NOMO-1 (cell line): ENCODE data around the gene SLC6A8.
"Not testable (repeated sequence)": the region's sequence is repeated elsewhere in the genome, so short reads cannot be mapped to it uniquely, and the experiment has no call there.

ENCODE experiments used
- DNase-seq, 2 experiments: peaks; one replicate each; lab custom pipeline; 2025; ENCODE audit not compliant: unreplicated experiment in 2 of 2; lab: John Stamatoyannopoulos, UW

Gene SLC6A8

GRCh38 chrX:153743468-153744209, 55.9 kb downstream of the SLC6A8 start:
- not testable (repeated sequence) for DNase-seq

GRCh38 chrX:153744210-153745066, 56.7 kb downstream of the SLC6A8 start:
- DNase-seq: no peak

GRCh38 chrX:153745067-153745433, 57.3 kb downstream of the SLC6A8 start:
- not testable (repeated sequence) for DNase-seq
